Common myeloid progenitor, CD34-positive (primary cell): ENCODE results near the gene PLEKHG7.

Experiments used
- CTCF ChIA-PET: fragments of 350-600 bp; sonication (Branson Sonifier 250); formaldehyde crosslinking; loops from one replicate; lab custom pipeline; 2021; ENCODE audit warnings: antibody characterized with exemption; lab: Charles Lee
- POLR2A ChIA-PET: fragments of 350-600 bp; sonication (Branson Sonifier 250); formaldehyde crosslinking; loops from one replicate; lab custom pipeline; 2021; ENCODE audit warnings: antibody characterized with exemption; lab: Charles Lee
- DNase-seq, 3 donors: peaks; one replicate each; pipeline versions ENCODE4 v3.0.0 to v3.0.0-alpha.2; 2013
- H3K27ac ChIP-seq, 2 experiments: 1 replicate in 1 of 2; 2 replicates in 1 of 2; pipeline ENCODE4 v1.7.0; 2013; ENCODE audit warnings: inconsistent platforms in 2 of 2, low read length in 2 of 2, mild to moderate bottlenecking in 2 of 2, low read depth in 1 of 2, moderate library complexity in 1 of 2; ENCODE audit not compliant: severe bottlenecking in 2 of 2, insufficient read depth in 1 of 2, poor library complexity in 1 of 2
- H3K27me3 ChIP-seq, 5 experiments: replicated peaks in 2 of 5; 1 replicate in 3 of 5; 2 replicates in 2 of 5; pipeline versions ENCODE4 v1.6.1 to v1.7.0; 2013; ENCODE audit warnings: low read length in 4 of 5, mild to moderate bottlenecking in 2 of 5, moderate library complexity in 2 of 5, inconsistent platforms in 1 of 5; ENCODE audit not compliant: insufficient read depth in 5 of 5, control insufficient read depth in 4 of 5
- H3K36me3 ChIP-seq, 4 experiments: 1 replicate in 2 of 4; 2 replicates in 2 of 4; pipeline versions ENCODE4 v1.6.1 to v1.7.0; 2013; ENCODE audit warnings: low read length in 3 of 4, control low read depth in 1 of 4, mild to moderate bottlenecking in 1 of 4; ENCODE audit not compliant: control insufficient read depth in 4 of 4, insufficient read depth in 4 of 4
- H3K4me1 ChIP-seq, 4 experiments: 1 replicate in 3 of 4; 2 replicates in 1 of 4; pipeline versions ENCODE4 v1.6.1 to v1.7.1; 2013; ENCODE audit warnings: low read length in 3 of 4, mild to moderate bottlenecking in 3 of 4, control low read depth in 1 of 4, inconsistent platforms in 1 of 4, moderate library complexity in 1 of 4; ENCODE audit not compliant: control insufficient read depth in 4 of 4, insufficient read depth in 4 of 4; ENCODE audit errors: control extremely low read depth in 1 of 4
- H3K4me3 ChIP-seq, 7 experiments: 1 replicate in 4 of 7; 2 replicates in 3 of 7; pipeline versions ENCODE4 v1.5.1 to v1.7.0; 2013; ENCODE audit warnings: mild to moderate bottlenecking in 7 of 7, low read length in 6 of 7, moderate library complexity in 6 of 7, inconsistent platforms in 2 of 7, low read depth in 2 of 7, control low read depth in 1 of 7; ENCODE audit not compliant: insufficient read depth in 4 of 7, control insufficient read depth in 1 of 7; ENCODE audit errors: extremely low read depth in 1 of 7
- H3K9me3 ChIP-seq, 5 experiments: 1 replicate in 4 of 5; 2 replicates in 1 of 5; pipeline versions ENCODE4 v1.6.1 to v1.7.1; 2013; ENCODE audit warnings: low read length in 4 of 5, mild to moderate bottlenecking in 2 of 5, inconsistent platforms in 1 of 5, low read depth in 1 of 5, moderate library complexity in 1 of 5; ENCODE audit not compliant: control insufficient read depth in 4 of 5, insufficient read depth in 2 of 5; ENCODE audit errors: control extremely low read depth in 1 of 5
- WGBS: methylation state at CpG from one replicate; pipeline ENCODE4 v1.1.5; 2013; ENCODE audit not compliant: insufficient coverage; 5-methylcytosine and 5-hydroxymethylcytosine counted together

Gene PLEKHG7

DNA sequence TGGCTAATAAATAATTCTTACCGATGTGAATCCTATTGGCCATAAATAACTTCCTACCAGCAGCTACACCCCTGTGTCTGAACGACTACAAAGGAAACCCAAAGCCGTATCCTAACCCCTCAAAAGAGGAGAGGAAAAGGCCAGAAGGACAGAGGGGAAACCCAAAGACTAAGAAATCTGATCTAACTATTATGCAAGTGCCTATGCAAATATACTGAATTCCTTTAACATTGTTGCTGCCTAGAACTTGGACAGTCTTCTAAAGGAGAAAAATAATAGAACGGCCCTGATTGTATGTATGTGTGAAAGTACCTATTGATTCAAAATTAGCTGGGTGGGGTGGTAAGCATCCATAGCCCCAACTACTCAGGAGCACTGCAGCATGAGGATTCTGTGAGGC is 997 bp downstream of the PLEKHG7 start:
- ChIA-PET CTCF (no interaction called here), POLR2A (no interaction called here)
- H3K4me3 ChIP-seq: no peak overlapping the region
- 94% methylated on average over 3 of the region's 4 CpGs for WGBS
- no peaks in the 10 kb centered on the region for H3K4me1 ChIP-seq
- no peaks in the 10 kb centered on the region for H3K36me3 ChIP-seq
- H3K27me3 ChIP-seq: no peaks in the 10 kb centered on the region
- H3K27ac ChIP-seq: no peak overlapping the region
- no peaks in the 10 kb centered on the region for H3K9me3 ChIP-seq
- DNase-seq: no peak

DNA sequence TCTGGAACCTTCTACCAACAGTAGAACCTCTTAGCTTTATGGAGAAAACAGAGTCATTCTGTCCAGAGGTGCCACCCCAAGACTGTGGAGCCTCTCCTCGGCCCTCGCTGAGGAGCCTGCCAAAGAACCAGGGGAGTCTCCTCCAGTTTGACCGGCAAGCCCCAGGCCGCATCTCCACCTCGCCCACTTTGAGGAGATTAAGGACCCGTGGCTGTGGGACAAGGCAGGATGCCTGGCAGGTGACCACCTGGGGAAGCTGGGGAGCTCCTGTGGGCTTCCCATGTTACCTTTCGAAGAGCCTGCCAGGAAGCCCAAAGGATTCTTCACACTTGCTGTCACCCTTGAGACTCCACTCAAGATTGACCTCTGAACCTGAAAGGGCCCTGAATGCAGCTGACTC is 3.8 kb downstream of the PLEKHG7 start:
- no peaks in the 10 kb centered on the region for H3K36me3 ChIP-seq
- 93% methylated on average over 7 of the region's 7 CpGs for WGBS
- H3K9me3 ChIP-seq: no peaks in the 10 kb centered on the region
- DNase-seq: no peak
- CTCF ChIA-PET: no interaction called here
- no peaks in the 10 kb centered on the region for H3K27me3 ChIP-seq
- H3K4me1 ChIP-seq: no peaks in the 10 kb centered on the region
- POLR2A ChIA-PET: interaction anchor here (0.6 kb wide), 1 partner anchor 127 kb away, joined by 3 read pairs; no protein-coding TSS in a partner anchor
- H3K4me3 ChIP-seq: no peak overlapping the region
- H3K27ac ChIP-seq: no peak overlapping the region

DNA sequence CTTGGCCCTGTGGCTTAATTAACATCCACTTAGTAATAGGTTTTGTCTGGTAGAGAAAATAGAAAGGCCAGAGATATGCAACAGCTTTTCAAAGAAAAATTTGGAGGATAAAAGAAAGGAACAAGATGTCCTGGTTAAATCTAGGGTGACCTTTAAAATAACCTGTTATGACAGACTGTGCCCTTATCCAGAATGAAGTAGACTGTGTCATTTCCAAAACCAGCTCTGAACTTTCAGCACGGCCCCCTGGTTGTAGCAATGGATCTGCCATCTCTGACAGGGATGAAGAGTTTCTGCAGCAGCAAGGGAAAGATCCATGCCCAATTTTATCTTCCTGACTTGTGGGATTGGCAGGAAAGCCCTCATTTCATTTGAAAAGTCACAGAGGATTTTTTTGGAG is 5.1 kb downstream of the PLEKHG7 start:
- CTCF ChIA-PET: no interaction called here
- no peaks in the 10 kb centered on the region for H3K4me1 ChIP-seq
- POLR2A ChIA-PET: no interaction called here

GRCh38 chr12:92715625-92716024 is 12.8 kb downstream of the PLEKHG7 start:
- WGBS: 0% methylated on average over 1 of the region's 1 CpG
- CTCF ChIA-PET: no interaction called here

More for the DNA sequence above, 5.1 kb downstream of the PLEKHG7 start:
- Histone ChIP-seq H3K36me3 (no peaks in the 10 kb centered on the region), H3K4me3 (no peak overlapping the region), H3K9me3 (no peaks in the 10 kb centered on the region), H3K27ac (no peak overlapping the region), H3K27me3 (no peaks in the 10 kb centered on the region)
- 100% methylated on average over 1 of the region's 1 CpG for WGBS
- DNase-seq: no peak

GRCh38 chr12:92717202-92717601 is 14.4 kb downstream of the PLEKHG7 start:
- no peak for DNase-seq
- ChIA-PET POLR2A (no interaction called here), CTCF (no interaction called here)

More at GRCh38 chr12:92715625-92716024, 12.8 kb downstream of the PLEKHG7 start:
- no peaks in the 10 kb centered on the region for H3K4me1 ChIP-seq
- H3K27ac ChIP-seq: no peak overlapping the region
- H3K4me3 ChIP-seq: no peak overlapping the region
- H3K36me3 ChIP-seq: no peaks in the 10 kb centered on the region
- DNase-seq: no peak
- POLR2A ChIA-PET: no interaction called here
- no peaks in the 10 kb centered on the region for H3K9me3 ChIP-seq
- no peaks in the 10 kb centered on the region for H3K27me3 ChIP-seq

GRCh38 chr12:92718483-92718990 is 15.7 kb downstream of the PLEKHG7 start:
- H3K36me3 ChIP-seq: no peaks in the 10 kb centered on the region
- no peaks in the 10 kb centered on the region for H3K9me3 ChIP-seq
- POLR2A ChIA-PET: no interaction called here
- H3K4me1 ChIP-seq: no peaks in the 10 kb centered on the region
- no peak for DNase-seq
- no peak overlapping the region for H3K4me3 ChIP-seq
- no CpG with 5 or more reads among the region's 2 CpGs for WGBS
- H3K27ac ChIP-seq: no peak overlapping the region
- CTCF ChIA-PET: no interaction called here
- no peaks in the 10 kb centered on the region for H3K27me3 ChIP-seq

More at GRCh38 chr12:92717202-92717601, 14.4 kb downstream of the PLEKHG7 start:
- Histone ChIP-seq H3K36me3 (no peaks in the 10 kb centered on the region), H3K9me3 (no peaks in the 10 kb centered on the region), H3K4me1 (no peaks in the 10 kb centered on the region), H3K27me3 (no peaks in the 10 kb centered on the region), H3K27ac (no peak overlapping the region), H3K4me3 (no peak overlapping the region)
- WGBS: 100% methylated on average over 1 of the region's 2 CpGs

DNA sequence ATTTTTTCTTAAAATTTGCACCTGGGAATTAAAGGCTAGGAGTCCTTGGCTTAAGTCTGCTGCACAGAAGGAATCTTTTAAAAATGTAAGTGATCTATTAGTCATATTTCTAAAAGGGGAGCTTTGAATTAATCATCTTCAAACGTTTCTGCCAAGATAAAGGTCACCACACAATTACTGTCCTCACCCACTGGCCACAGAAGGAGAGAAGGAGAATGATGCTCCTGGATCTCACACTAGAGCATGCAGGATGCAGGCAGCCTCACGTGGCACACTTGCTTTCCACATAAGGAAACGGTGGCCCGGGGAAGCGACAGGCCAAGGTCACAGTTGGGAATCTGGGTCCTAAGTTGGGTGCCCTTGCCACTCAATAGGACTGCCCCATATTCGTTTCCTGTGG is 16.9 kb downstream of the PLEKHG7 start:
- ChIA-PET CTCF (no interaction called here), POLR2A (no interaction called here)
- DNase-seq: no peak
- no peaks in the 10 kb centered on the region for H3K27me3 ChIP-seq
- H3K27ac ChIP-seq: no peak overlapping the region
- WGBS: 76% methylated on average over 2 of the region's 6 CpGs
- no peaks in the 10 kb centered on the region for H3K4me1 ChIP-seq
- no peak overlapping the region for H3K4me3 ChIP-seq
- no peaks in the 10 kb centered on the region for H3K36me3 ChIP-seq
- peaks cover 0 to 4% (median 1%) of the 10 kb centered on the region in 5 experiments for H3K9me3 ChIP-seq
